Hepatocyte (in vitro differentiated cells): ENCODE results near the gene FAM107A. TPM values are rescaled to one million over a fixed set of nuclear protein-coding genes. Genes with fewer than 3 reads are reported as not detected.

Experiments used
- DNase-seq: peaks from one replicate; pipeline ENCODE4 v3.0.0-alpha.2; 2016; ENCODE audit warnings: low spot score
- H2AFZ ChIP-seq: fragments of 200-600 bp; sonication (generic); 2 replicates; pipeline ENCODE4 v1.6.0; 2016; ENCODE audit warnings: antibody characterized with exemption, mild to moderate bottlenecking
- H3K27ac ChIP-seq: fragments of 200-600 bp; sonication (generic); 2 replicates; pipeline ENCODE4 v1.5.1; 2016; ENCODE audit warnings: mild to moderate bottlenecking
- H3K27me3 ChIP-seq: fragments of 200-600 bp; sonication (generic); 2 replicates; pipeline ENCODE4 v1.6.1; 2016
- H3K36me3 ChIP-seq: fragments of 200-600 bp; sonication (generic); replicated peaks from 2 replicates; pipeline ENCODE4 v1.5.1; 2016; ENCODE audit warnings: low read depth; ENCODE audit not compliant: insufficient read depth
- H3K4me1 ChIP-seq: fragments of 200-600 bp; sonication (generic); 2 replicates; pipeline ENCODE4 v1.5.1; 2016; ENCODE audit warnings: mild to moderate bottlenecking, moderate library complexity; ENCODE audit not compliant: insufficient read depth
- H3K4me2 ChIP-seq: fragments of 200-600 bp; sonication (generic); 2 replicates; pipeline ENCODE4 v1.6.0; 2016
- H3K4me3 ChIP-seq: fragments of 200-600 bp; sonication (generic); 2 replicates; pipeline ENCODE4 v1.5.1; 2016; ENCODE audit warnings: mild to moderate bottlenecking
- H3K79me2 ChIP-seq: fragments of 200-600 bp; sonication (generic); 2 replicates; pipeline ENCODE4 v1.6.0; 2017; ENCODE audit warnings: mild to moderate bottlenecking
- H3K9me2 ChIP-seq: fragments of 200-600 bp; sonication (generic); replicated peaks from 2 replicates; pipeline ENCODE4 v1.6.0; 2017; ENCODE audit warnings: mild to moderate bottlenecking; ENCODE audit not compliant: insufficient read depth
- H3K9me3 ChIP-seq: fragments of 200-600 bp; sonication (generic); 2 replicates; pipeline ENCODE4 v1.5.1; 2016; ENCODE audit warnings: low read depth, mild to moderate bottlenecking
- H4K20me1 ChIP-seq: fragments of 200-600 bp; sonication (generic); 2 replicates; pipeline ENCODE4 v1.6.0; 2016; ENCODE audit warnings: mild to moderate bottlenecking; ENCODE audit not compliant: insufficient read depth, poor library complexity, severe bottlenecking
- EZH2 ChIP-seq: fragments of 200-600 bp; sonication (generic); IDR thresholded peaks from 2 replicates; pipeline ENCODE4 v1.6.1; 2016; ENCODE audit warnings: antibody characterized with exemption, mild to moderate bottlenecking, borderline replicate concordance
- EZH2phosphoT487 ChIP-seq: fragments of 200-600 bp; sonication (generic); IDR thresholded peaks from one replicate; pipeline ENCODE4 v1.6.1; 2018; ENCODE audit warnings: antibody characterized with exemption, mild to moderate bottlenecking, low read depth, moderate library complexity; ENCODE audit not compliant: unreplicated experiment, severe bottlenecking
- WGBS: methylation state at CpG from one replicate; pipeline ENCODE4 v1.1.6; 2016; ENCODE audit warnings: low lambda C conversion rate; ENCODE audit errors: missing lambda C conversion rate; 5-methylcytosine and 5-hydroxymethylcytosine counted together
- polyA plus RNA-seq: library from polyadenylated mRNA; unstranded; fragments of >200 nt; fragmentation: Nextera tagmentation; extraction: Ambion mirVana; gene quantifications from 2 replicates; pipeline ENCODE4 v1.2.1, GENCODE V29; 2016
- total RNA-seq: library from RNA; depleted of rRNA; stranded (reverse); fragments of >200 nt; gene quantifications from 2 replicates; pipeline ENCODE4 v1.2.3, GENCODE V29; 2014
- TF ChIP-seq, protein P1 (sequence below): fragments of 200-600 bp; sonication (generic); IDR thresholded peaks from 2 replicates; pipeline ENCODE4 v1.5.1; 2016; ENCODE audit warnings: antibody characterized with exemption, mild to moderate bottlenecking; ENCODE audit not compliant: poor library complexity

FAM107A gene
- total and polyA plus RNA-seq, 2 experiments from 2014 or later: 0.40 to 0.93 TPM

DNA sequence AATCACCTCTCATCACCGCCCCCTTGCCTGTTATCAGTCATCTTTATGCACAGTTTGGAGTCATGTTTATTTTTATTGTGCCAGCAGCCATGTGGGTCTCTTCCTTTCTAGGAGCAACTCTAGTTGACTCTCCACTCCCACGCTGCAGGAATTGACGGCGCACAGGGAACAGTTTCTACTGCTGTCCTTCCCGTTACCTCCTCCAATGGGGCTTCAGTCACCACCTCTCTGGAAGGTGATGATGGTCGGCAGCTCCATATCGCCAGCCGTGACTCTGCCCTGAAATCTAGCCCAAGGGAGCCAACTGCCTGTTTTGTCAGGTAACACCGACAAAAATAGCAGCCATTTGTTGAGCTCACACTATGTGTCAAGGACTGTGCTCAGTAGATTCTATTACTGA is 35.6 kb upstream of the FAM107A start:
- WGBS: 87% methylated on average over 9 of the region's 9 CpGs
- no peaks in the 10 kb centered on the region for H3K9me3 ChIP-seq
- H3K4me3 ChIP-seq: no peak overlapping the region
- no peak overlapping the region for H3K4me2 ChIP-seq
- TF ChIP-seq, protein P1, sequence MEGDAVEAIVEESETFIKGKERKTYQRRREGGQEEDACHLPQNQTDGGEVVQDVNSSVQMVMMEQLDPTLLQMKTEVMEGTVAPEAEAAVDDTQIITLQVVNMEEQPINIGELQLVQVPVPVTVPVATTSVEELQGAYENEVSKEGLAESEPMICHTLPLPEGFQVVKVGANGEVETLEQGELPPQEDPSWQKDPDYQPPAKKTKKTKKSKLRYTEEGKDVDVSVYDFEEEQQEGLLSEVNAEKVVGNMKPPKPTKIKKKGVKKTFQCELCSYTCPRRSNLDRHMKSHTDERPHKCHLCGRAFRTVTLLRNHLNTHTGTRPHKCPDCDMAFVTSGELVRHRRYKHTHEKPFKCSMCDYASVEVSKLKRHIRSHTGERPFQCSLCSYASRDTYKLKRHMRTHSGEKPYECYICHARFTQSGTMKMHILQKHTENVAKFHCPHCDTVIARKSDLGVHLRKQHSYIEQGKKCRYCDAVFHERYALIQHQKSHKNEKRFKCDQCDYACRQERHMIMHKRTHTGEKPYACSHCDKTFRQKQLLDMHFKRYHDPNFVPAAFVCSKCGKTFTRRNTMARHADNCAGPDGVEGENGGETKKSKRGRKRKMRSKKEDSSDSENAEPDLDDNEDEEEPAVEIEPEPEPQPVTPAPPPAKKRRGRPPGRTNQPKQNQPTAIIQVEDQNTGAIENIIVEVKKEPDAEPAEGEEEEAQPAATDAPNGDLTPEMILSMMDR: no peak
- TF ChIP-seq EZH2: no peak
- TF ChIP-seq EZH2phosphoT487: no peak
- no peaks in the 10 kb centered on the region for H3K9me2 ChIP-seq
- no peak overlapping the region for H2AFZ ChIP-seq
- no peak for DNase-seq
- no peaks in the 10 kb centered on the region for H3K79me2 ChIP-seq
- no peaks in the 10 kb centered on the region for H4K20me1 ChIP-seq
- H3K4me1 ChIP-seq: peaks cover 11% of the 10 kb centered on the region
- no peak overlapping the region for H3K27ac ChIP-seq
- H3K27me3 ChIP-seq: no peaks in the 10 kb centered on the region
- no peaks in the 10 kb centered on the region for H3K36me3 ChIP-seq

DNA sequence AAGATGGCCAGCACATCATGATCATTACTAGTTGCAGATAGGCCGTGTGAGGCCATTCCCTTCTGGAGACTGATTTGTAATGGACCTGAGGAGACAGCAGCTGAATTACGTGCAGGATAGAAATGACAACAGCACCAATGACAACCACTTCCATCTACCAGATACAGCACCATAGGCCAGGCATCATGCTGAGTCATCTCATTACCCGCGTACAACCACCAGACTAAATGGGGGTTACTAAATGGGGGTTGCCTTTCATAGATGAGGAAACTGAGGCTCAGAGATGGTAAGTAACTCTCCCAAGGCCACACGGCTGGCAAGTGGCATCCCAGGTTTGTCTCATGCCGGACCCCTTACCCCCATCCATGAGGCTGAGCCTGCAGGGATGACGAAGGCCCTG is 32.8 kb upstream of the FAM107A start:
- no peak for DNase-seq
- no peaks in the 10 kb centered on the region for H3K9me3 ChIP-seq
- no peak overlapping the region for H3K4me3 ChIP-seq
- H3K27ac ChIP-seq: no peak overlapping the region
- H3K79me2 ChIP-seq: no peaks in the 10 kb centered on the region
- no peak overlapping the region for H3K4me2 ChIP-seq
- no peaks in the 10 kb centered on the region for H3K9me2 ChIP-seq
- no peaks in the 10 kb centered on the region for H3K4me1 ChIP-seq
- TF ChIP-seq EZH2phosphoT487: no peak
- TF ChIP-seq, protein P1: no peak
- TF ChIP-seq EZH2: no peak
- H4K20me1 ChIP-seq: no peaks in the 10 kb centered on the region
- H2AFZ ChIP-seq: no peak overlapping the region
- no peaks in the 10 kb centered on the region for H3K27me3 ChIP-seq
- no peaks in the 10 kb centered on the region for H3K36me3 ChIP-seq
- WGBS: 92% methylated on average over 7 of the region's 7 CpGs

DNA sequence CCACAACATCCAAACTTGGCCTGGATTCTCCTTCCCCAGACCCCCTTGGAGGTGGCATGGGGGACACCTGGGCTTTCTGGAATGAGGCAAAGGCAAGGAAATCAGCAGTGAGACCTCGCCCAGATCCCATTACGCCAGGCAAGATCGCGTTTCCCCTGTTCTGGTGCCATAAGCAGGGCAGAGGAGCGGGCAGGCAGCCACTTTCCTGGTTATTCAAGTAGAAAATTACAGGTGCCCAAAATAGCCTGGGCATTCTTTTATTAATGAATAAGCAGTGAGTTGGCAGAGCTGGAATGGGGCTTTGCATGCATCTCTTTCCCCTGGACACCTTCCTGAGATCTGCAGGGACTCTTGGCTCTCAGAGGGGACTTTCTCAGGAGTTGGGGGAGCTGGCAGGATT is 31.5 kb upstream of the FAM107A start:
- 91% methylated on average over 5 of the region's 5 CpGs for WGBS
- H3K27ac ChIP-seq: no peak overlapping the region
- no peak for DNase-seq

More for the DNA sequence above, 31.5 kb upstream of the FAM107A start:
- no peaks in the 10 kb centered on the region for H4K20me1 ChIP-seq
- TF ChIP-seq EZH2phosphoT487 (no peak), EZH2 (no peak)
- TF ChIP-seq, protein P1: no peak
- no peaks in the 10 kb centered on the region for H3K27me3 ChIP-seq
- H3K4me2 ChIP-seq: no peak overlapping the region
- H2AFZ ChIP-seq: no peak overlapping the region
- H3K9me3 ChIP-seq: no peaks in the 10 kb centered on the region
- H3K4me3 ChIP-seq: no peak overlapping the region
- no peaks in the 10 kb centered on the region for H3K79me2 ChIP-seq
- H3K36me3 ChIP-seq: no peaks in the 10 kb centered on the region
- H3K9me2 ChIP-seq: no peaks in the 10 kb centered on the region
- no peaks in the 10 kb centered on the region for H3K4me1 ChIP-seq
